GM12873 (cell line): ENCODE measurements around the gene RNU6-9.

Experiments used
- CTCF ChIP-seq: IDR thresholded peaks from 2 replicates; pipeline ENCODE4 v1.5.1; 2012; ENCODE audit warnings: low read depth, mild to moderate bottlenecking, moderate library complexity, low read length, control low read depth; ENCODE audit not compliant: insufficient read depth; ENCODE audit errors: missing control alignments

The RNU6-9 gene

GRCh38 chr19:879711-880438 lies 13.4 kb upstream of the RNU6-9 start:
- TF ChIP-seq CTCF = no peak

- TF ChIP-seq CTCF = no peak
Measured at GRCh38 chr19:881385-882071, 11.8 kb upstream of the RNU6-9 start.

GRCh38 chr19:882871-883497 lies 10.3 kb upstream of the RNU6-9 start:
- no peak for TF ChIP-seq CTCF

GRCh38 chr19:883661-884211 lies 9.5 kb upstream of the RNU6-9 start:
- TF ChIP-seq CTCF = no peak

- no peak for TF ChIP-seq CTCF
Measured at GRCh38 chr19:884420-885211, 8.7 kb upstream of the RNU6-9 start.

- TF ChIP-seq CTCF = no peak
Measured at GRCh38 chr19:885536-886224, 7.6 kb upstream of the RNU6-9 start.
